Parathyroid adenoma (tissue), 2 donors: ENCODE results near the gene BTD.
A peak's percentile ranks its signal among the peaks of the same experiment; 100 is the strongest.

ENCODE experiments used
- H2AFZ ChIP-seq: fragments of 300-600 bp; sonication (generic); one replicate; pipeline ENCODE4 v1.7.0; 2017; ENCODE audit warnings: antibody characterized with exemption, mild to moderate bottlenecking
- H3K27ac ChIP-seq: fragments of 300-600 bp; sonication (generic); one replicate; pipeline ENCODE4 v1.7.0; 2017
- H3K27me3 ChIP-seq: fragments of 300-600 bp; sonication (generic); one replicate; pipeline ENCODE4 v1.7.0; 2017; ENCODE audit warnings: low read length; ENCODE audit not compliant: control insufficient read depth, insufficient read depth
- H3K36me3 ChIP-seq: fragments of 300-600 bp; sonication (generic); one replicate; pipeline ENCODE4 v1.7.0; 2017; ENCODE audit warnings: low read length; ENCODE audit not compliant: control insufficient read depth, insufficient read depth
- H3K4me1 ChIP-seq: fragments of 300-600 bp; sonication (generic); one replicate; pipeline ENCODE4 v1.7.0; 2017; ENCODE audit warnings: control low read depth
- H3K4me2 ChIP-seq: fragments of 300-600 bp; sonication (generic); one replicate; pipeline ENCODE4 v1.7.0; 2017; ENCODE audit warnings: low read length
- H3K4me3 ChIP-seq: fragments of 300-600 bp; sonication (generic); one replicate; pipeline ENCODE4 v1.7.0; 2017; ENCODE audit warnings: low read depth, low read length
- H3K79me2 ChIP-seq: fragments of 300-600 bp; sonication (generic); one replicate; pipeline ENCODE4 v1.7.0; 2017; ENCODE audit warnings: control low read depth
- H3K9ac ChIP-seq: fragments of 300-600 bp; sonication (generic); one replicate; pipeline ENCODE4 v1.7.0; 2017; ENCODE audit warnings: mild to moderate bottlenecking
- H3K9me3 ChIP-seq: fragments of 300-600 bp; sonication (generic); one replicate; pipeline ENCODE4 v1.7.0; 2017; ENCODE audit warnings: low read length; ENCODE audit not compliant: control insufficient read depth
- CTCF ChIP-seq: fragments of 300-600 bp; sonication (generic); IDR thresholded peaks from one replicate; pipeline ENCODE4 v1.7.0; 2017; ENCODE audit warnings: antibody characterized with exemption, mild to moderate bottlenecking
- donor health status: primary hyperparathyroidism.

Gene BTD

GRCh38 chr3:15557511-15557946, 44.0 kb upstream of the BTD start:
- peaks cover 15% of the 10 kb centered on the region for H3K4me1 ChIP-seq
- peak overlapping the region; percentile 14 for H2AFZ ChIP-seq
- H3K79me2 ChIP-seq = no peaks in the 10 kb centered on the region
- H3K9ac ChIP-seq = no peak overlapping the region
- H3K9me3 ChIP-seq = no peaks in the 10 kb centered on the region
- H3K36me3 ChIP-seq = no peaks in the 10 kb centered on the region
- peak; percentile 81 for TF ChIP-seq CTCF
- H3K4me2 ChIP-seq = no peak overlapping the region
- peak overlapping the region; percentile 3 for H3K4me3 ChIP-seq
- H3K27ac ChIP-seq = no peak overlapping the region
- no peaks in the 10 kb centered on the region for H3K27me3 ChIP-seq

GRCh38 chr3:15558581-15558980, 43.0 kb upstream of the BTD start:
- Histone ChIP-seq H3K27ac (no peak overlapping the region), H3K4me3 (no peak overlapping the region), H3K9ac (no peak overlapping the region), H2AFZ (no peak overlapping the region), H3K79me2 (no peaks in the 10 kb centered on the region), H3K4me1 (peaks cover 6% of the 10 kb centered on the region), H3K9me3 (no peaks in the 10 kb centered on the region), H3K36me3 (no peaks in the 10 kb centered on the region), H3K27me3 (no peaks in the 10 kb centered on the region), H3K4me2 (no peak overlapping the region)
- no peak for TF ChIP-seq CTCF

GRCh38 chr3:15562560-15562959, 39.0 kb upstream of the BTD start:
- Histone ChIP-seq H3K4me3 (no peak overlapping the region), H3K9me3 (no peaks in the 10 kb centered on the region), H3K79me2 (no peaks in the 10 kb centered on the region), H3K4me2 (no peak overlapping the region), H2AFZ (no peak overlapping the region), H3K9ac (no peak overlapping the region), H3K4me1 (no peaks in the 10 kb centered on the region), H3K27me3 (no peaks in the 10 kb centered on the region), H3K36me3 (no peaks in the 10 kb centered on the region), H3K27ac (no peak overlapping the region)
- TF ChIP-seq CTCF = no peak

- TF ChIP-seq CTCF = no peak
- Histone ChIP-seq H3K4me3 (no peak overlapping the region), H3K36me3 (no peaks in the 10 kb centered on the region), H3K27ac (no peak overlapping the region), H3K79me2 (no peaks in the 10 kb centered on the region), H3K4me1 (no peaks in the 10 kb centered on the region), H3K9me3 (no peaks in the 10 kb centered on the region), H2AFZ (no peak overlapping the region), H3K27me3 (no peaks in the 10 kb centered on the region), H3K9ac (no peak overlapping the region), H3K4me2 (no peak overlapping the region)
Observed at GRCh38 chr3:15563190-15563589, 38.4 kb upstream of the BTD start.

- H3K4me2 ChIP-seq = no peak overlapping the region
- TF ChIP-seq CTCF = no peak
- no peaks in the 10 kb centered on the region for H3K36me3 ChIP-seq
- H3K79me2 ChIP-seq = no peaks in the 10 kb centered on the region
- no peaks in the 10 kb centered on the region for H3K9me3 ChIP-seq
- no peak overlapping the region for H3K9ac ChIP-seq
- H3K27ac ChIP-seq = no peak overlapping the region
- no peak overlapping the region for H3K4me3 ChIP-seq
- H2AFZ ChIP-seq = no peak overlapping the region
- no peaks in the 10 kb centered on the region for H3K4me1 ChIP-seq
- no peaks in the 10 kb centered on the region for H3K27me3 ChIP-seq
Observed at GRCh38 chr3:15572138-15572537, 29.4 kb upstream of the BTD start.
